NCI-H2171 (cell line): ENCODE measurements around the gene AIG1.

Experiments used
- DNase-seq: peaks from one replicate; lab custom pipeline; 2025; lab: John Stamatoyannopoulos, UW

Gene AIG1

GRCh38 chr6:143097224-143097795 lies 36.6 kb downstream of the AIG1 start:
- DNase-seq, result no peak

GRCh38 chr6:143098054-143098671 lies 37.5 kb downstream of the AIG1 start:
- no peak for DNase-seq

GRCh38 chr6:143099647-143100046 lies 39.0 kb downstream of the AIG1 start:
- no peak for DNase-seq

GRCh38 chr6:143100429-143100828 lies 39.7 kb downstream of the AIG1 start:
- DNase-seq, result no peak

- no peak for DNase-seq
Observed at GRCh38 chr6:143103916-143104315, 43.2 kb downstream of the AIG1 start.

GRCh38 chr6:143107440-143107839 lies 46.8 kb downstream of the AIG1 start:
- no peak for DNase-seq

- no peak for DNase-seq
Observed at GRCh38 chr6:143107911-143108761, 47.4 kb downstream of the AIG1 start.

- DNase-seq, result no peak
Observed at GRCh38 chr6:143109196-143109595, 48.5 kb downstream of the AIG1 start.

- no peak for DNase-seq
Observed at GRCh38 chr6:143110572-143110971, 49.9 kb downstream of the AIG1 start.

- DNase-seq, result no peak
Observed at GRCh38 chr6:143110996-143111395, 50.3 kb downstream of the AIG1 start.

- DNase-seq, result no peak
Observed at GRCh38 chr6:143111443-143111842, 50.8 kb downstream of the AIG1 start.

- DNase-seq, result no peak
Observed at GRCh38 chr6:143112084-143112768, 51.5 kb downstream of the AIG1 start.

GRCh38 chr6:143112837-143113236 lies 52.1 kb downstream of the AIG1 start:
- DNase-seq, result no peak

GRCh38 chr6:143115728-143116127 lies 55.0 kb downstream of the AIG1 start:
- DNase-seq, result no peak

GRCh38 chr6:143117108-143117507 lies 56.4 kb downstream of the AIG1 start:
- no peak for DNase-seq

GRCh38 chr6:143119260-143119659 lies 58.6 kb downstream of the AIG1 start:
- DNase-seq, result no peak

- DNase-seq, result no peak
Observed at GRCh38 chr6:143123081-143123480, 62.4 kb downstream of the AIG1 start.

GRCh38 chr6:143123941-143124340 lies 63.3 kb downstream of the AIG1 start:
- DNase-seq, result no peak

GRCh38 chr6:143125455-143125854 lies 64.8 kb downstream of the AIG1 start:
- DNase-seq, result peak; percentile 15

- no peak for DNase-seq
Observed at GRCh38 chr6:143125864-143126573, 65.3 kb downstream of the AIG1 start.

- no peak for DNase-seq
Observed at GRCh38 chr6:143126574-143126941, 65.9 kb downstream of the AIG1 start.
